Measurements from ENCODE around the gene SAMD7.

SAMD7 gene

GRCh38 chr3:169939320-169939719 lies 27.9 kb downstream of the SAMD7 start:
- no peak for TF ChIP-seq CTCF (IDR thresholded peaks at IDR 0.05; ENCODE audit: insufficient read depth, low read length, missing control alignments)
- no peak for DNase-seq (ENCODE audit: low read depth, low spot score)
- CTCF ChIA-PET = interaction anchor here (0.7 kb wide), 1 partner anchor 956 kb away, joined by 4 read pairs; no protein-coding TSS in a partner anchor
- POLR2A ChIA-PET = no interaction called here
- H3K4me3 ChIP-seq (ENCODE audit: low read depth, low read length) = no peak overlapping the region

- no peak overlapping the region for H3K4me3 ChIP-seq (ENCODE audit: low read depth, low read length)
- no peak for DNase-seq (ENCODE audit: low read depth, low spot score)
- ChIA-PET CTCF (no interaction called here), POLR2A (no interaction called here)
- no peak for TF ChIP-seq CTCF (IDR thresholded peaks at IDR 0.05; ENCODE audit: insufficient read depth, low read length, missing control alignments)
These were observed 28.4 kb downstream of the SAMD7 start for GRCh38 chr3:169939751-169940150.

GRCh38 chr3:169940470-169941181 lies 29.3 kb downstream of the SAMD7 start:
- no peak for DNase-seq (ENCODE audit: low read depth, low spot score)
- no peak for TF ChIP-seq CTCF (IDR thresholded peaks at IDR 0.05; ENCODE audit: insufficient read depth, low read length, missing control alignments)
- ChIA-PET POLR2A (no interaction called here), CTCF (no interaction called here)
- no peak overlapping the region for H3K4me3 ChIP-seq (ENCODE audit: low read depth, low read length)

- no peak for TF ChIP-seq CTCF (IDR thresholded peaks at IDR 0.05; ENCODE audit: insufficient read depth, low read length, missing control alignments)
- H3K4me3 ChIP-seq (ENCODE audit: low read depth, low read length) = no peak overlapping the region
- CTCF ChIA-PET = no interaction called here
- POLR2A ChIA-PET = no interaction called here
- DNase-seq (ENCODE audit: low read depth, low spot score) = no peak
These were observed 33.9 kb downstream of the SAMD7 start for GRCh38 chr3:169945313-169945712.

GRCh38 chr3:169946336-169946735 lies 35.0 kb downstream of the SAMD7 start:
- POLR2A ChIA-PET = no interaction called here
- no peak for TF ChIP-seq CTCF (IDR thresholded peaks at IDR 0.05; ENCODE audit: insufficient read depth, low read length, missing control alignments)
- no peak for DNase-seq (ENCODE audit: low read depth, low spot score)
- CTCF ChIA-PET = no interaction called here
- H3K4me3 ChIP-seq (ENCODE audit: low read depth, low read length) = no peak overlapping the region

- POLR2A ChIA-PET = no interaction called here
- CTCF ChIA-PET = no interaction called here
- no peak overlapping the region for H3K4me3 ChIP-seq (ENCODE audit: low read depth, low read length)
- TF ChIP-seq CTCF (IDR thresholded peaks at IDR 0.05; ENCODE audit: insufficient read depth, low read length, missing control alignments) = no peak
- DNase-seq (ENCODE audit: low read depth, low spot score) = no peak
These were observed 37.4 kb downstream of the SAMD7 start for GRCh38 chr3:169948559-169949448.

All from AG04449 (cell line).